H1 (cell line): ENCODE results near the gene ALKBH7. TPM values are rescaled to one million over a fixed set of nuclear protein-coding genes. Genes with fewer than 3 reads are reported as not detected.

Experiments
- CTCF ChIA-PET: fragments of 300-600 bp; sonication (Branson Sonifier 250); formaldehyde crosslinking; loops from one replicate; lab custom pipeline; 2021; ENCODE audit not compliant: partially characterized antibody; lab: Charles Lee
- POLR2A ChIA-PET: fragments of 300-600 bp; sonication (Branson Sonifier 250); formaldehyde crosslinking; loops from one replicate; lab custom pipeline; 2021; ENCODE audit warnings: inconsistent platforms; ENCODE audit not compliant: partially characterized antibody; lab: Charles Lee
- DNase-seq, 2 experiments: peaks; one replicate each; pipeline versions ENCODE4 v3.0.0 to v3.0.0-alpha.2; 2010 to 2022; ENCODE audit warnings: low spot score in 2 of 2, low read depth in 1 of 2, mixed read lengths in 1 of 2
- FAIRE-seq: peaks from 2 replicates; lab custom pipeline; 2011; peaks lifted over from hg19 to GRCh38; lab: Jason Lieb, UNC
- H2AFZ ChIP-seq: 2 replicates; pipeline ENCODE4 v1.8.1; 2012; ENCODE audit warnings: low read length, inconsistent platforms
- H2AK5ac ChIP-seq: 2 replicates; pipeline ENCODE4 v1.6.1; 2013; ENCODE audit warnings: low read depth, low read length
- H2BK120ac ChIP-seq: replicated peaks from 2 replicates; pipeline ENCODE3; 2013; ENCODE audit warnings: low read depth, low read length, inconsistent platforms
- H2BK12ac ChIP-seq: 2 replicates; pipeline ENCODE4 v1.6.1; 2013; ENCODE audit warnings: low read depth, low read length
- H2BK15ac ChIP-seq: 2 replicates; pipeline ENCODE4 v1.6.1; 2013; ENCODE audit warnings: low read length
- H2BK20ac ChIP-seq: 2 replicates; pipeline ENCODE4 v1.6.1; 2013; ENCODE audit warnings: low read length
- H2BK5ac ChIP-seq: 2 replicates; pipeline ENCODE4 v1.6.1; 2013; ENCODE audit warnings: low read depth, low read length
- H3K14ac ChIP-seq: 2 replicates; pipeline ENCODE4 v1.6.1; 2013; ENCODE audit warnings: inconsistent platforms; ENCODE audit not compliant: insufficient read length
- H3K18ac ChIP-seq: 2 replicates; pipeline ENCODE4 v1.6.1; 2013; ENCODE audit warnings: low read length; ENCODE audit errors: extremely low read depth
- H3K23ac ChIP-seq: 2 replicates; pipeline ENCODE4 v1.6.1; 2013; ENCODE audit warnings: inconsistent platforms; ENCODE audit not compliant: insufficient read length
- H3K23me2 ChIP-seq: 2 replicates; pipeline ENCODE4 v1.6.1; 2013; ENCODE audit warnings: low read depth, low read length
- H3K27ac ChIP-seq: 2 replicates; pipeline ENCODE4 v1.6.1; 2011; ENCODE audit warnings: low read depth, low read length, inconsistent platforms
- H3K27me3 ChIP-seq, 4 experiments: replicated peaks in 1 of 4; 1 replicate in 1 of 4; 2 replicates in 3 of 4; pipeline versions ENCODE4 v1.6.1 to v1.8.1; 2011 to 2013; ENCODE audit warnings: low read length in 3 of 4, mild to moderate bottlenecking in 3 of 4, inconsistent platforms in 2 of 4, mixed read lengths in 2 of 4, moderate library complexity in 1 of 4; ENCODE audit not compliant: control insufficient read depth in 3 of 4, insufficient read depth in 3 of 4; ENCODE audit errors: extremely low read depth in 1 of 4
- H3K36me3 ChIP-seq, 4 experiments: 2 replicates each; pipeline versions ENCODE4 v1.6.1 to v1.8.1; 2011 to 2013; ENCODE audit warnings: mild to moderate bottlenecking in 4 of 4, low read length in 3 of 4, moderate library complexity in 2 of 4, control low read depth in 1 of 4, inconsistent platforms in 1 of 4; ENCODE audit not compliant: insufficient read depth in 4 of 4, control insufficient read depth in 2 of 4
- H3K4ac ChIP-seq: replicated peaks from 2 replicates; pipeline ENCODE3; 2013; ENCODE audit warnings: low read length, low read depth, mixed read lengths, inconsistent platforms; ENCODE audit not compliant: insufficient read length
- H3K4me1 ChIP-seq, 4 experiments: replicated peaks in 1 of 4; 1 replicate in 1 of 4; 2 replicates in 3 of 4; pipeline versions ENCODE4 v1.6.1 to v1.8.1; 2011 to 2013; ENCODE audit warnings: low read length in 3 of 4, inconsistent platforms in 2 of 4, mixed read lengths in 1 of 4; ENCODE audit not compliant: insufficient read depth in 4 of 4, control insufficient read depth in 3 of 4
- H3K4me2 ChIP-seq, 2 experiments: 2 replicates each; pipeline versions ENCODE4 v1.6.1 to v1.8.1; 2011 to 2013; ENCODE audit warnings: low read depth in 2 of 2, low read length in 2 of 2, control low read depth in 1 of 2, inconsistent platforms in 1 of 2, mild to moderate bottlenecking in 1 of 2; ENCODE audit not compliant: insufficient read depth in 1 of 2
- H3K4me3 ChIP-seq, 4 experiments: fragments of 200-600, 300-600 bp in 1 of 4; sonication (generic), shearing (Covaris generic), sonication (Bioruptor Twin) in 1 of 4; 2 replicates each; pipeline versions ENCODE4 v1.5.1 to v1.8.1; 2011 to 2016; ENCODE audit warnings: low read length in 4 of 4, low read depth in 3 of 4, control low read depth in 2 of 4, inconsistent platforms in 2 of 4, mild to moderate bottlenecking in 2 of 4, mixed read lengths in 1 of 4, moderate library complexity in 1 of 4; ENCODE audit not compliant: insufficient read depth in 2 of 4; ENCODE audit errors: extremely low read depth in 1 of 4
- H3K56ac ChIP-seq: replicated peaks from 2 replicates; pipeline ENCODE3; 2013; ENCODE audit warnings: low read depth, mild to moderate bottlenecking, mixed read lengths, low read length, inconsistent platforms; ENCODE audit not compliant: insufficient read length
- H3K79me1 ChIP-seq: 2 replicates; pipeline ENCODE4 v1.6.1; 2013; ENCODE audit warnings: low read depth, low read length, control low read depth
- H3K79me2 ChIP-seq, 2 experiments: 2 replicates each; pipeline versions ENCODE4 v1.6.1 to v1.8.1; 2012 to 2013; ENCODE audit warnings: low read length in 2 of 2, mild to moderate bottlenecking in 2 of 2, inconsistent platforms in 1 of 2; ENCODE audit not compliant: insufficient read depth in 2 of 2, control insufficient read depth in 1 of 2
- H3K9ac ChIP-seq, 4 experiments: replicated peaks in 1 of 4; 1 replicate in 1 of 4; 2 replicates in 3 of 4; pipeline versions ENCODE4 v1.6.1 to v1.8.1; 2011 to 2013; ENCODE audit warnings: low read depth in 3 of 4, low read length in 3 of 4, control low read depth in 2 of 4, mild to moderate bottlenecking in 2 of 4, moderate library complexity in 2 of 4, inconsistent platforms in 1 of 4; ENCODE audit errors: extremely low read depth in 1 of 4
- H3K9me3 ChIP-seq, 2 experiments: 2 replicates each; pipeline versions ENCODE4 v1.6.1 to v1.8.1; 2012 to 2013; ENCODE audit warnings: mild to moderate bottlenecking in 2 of 2, moderate library complexity in 2 of 2, control low read depth in 1 of 2, inconsistent platforms in 1 of 2, low read depth in 1 of 2, low read length in 1 of 2, mixed read lengths in 1 of 2; ENCODE audit not compliant: insufficient read depth in 2 of 2
- H4K20me1 ChIP-seq, 2 experiments: replicated peaks in 1 of 2; 2 replicates each; pipeline versions ENCODE3 to v1.8.1; 2011 to 2013; ENCODE audit warnings: inconsistent platforms in 2 of 2, low read length in 2 of 2, mild to moderate bottlenecking in 1 of 2; ENCODE audit not compliant: insufficient read depth in 2 of 2, control insufficient read depth in 1 of 2
- H4K5ac ChIP-seq: 2 replicates; pipeline ENCODE4 v1.6.1; 2013; ENCODE audit warnings: low read length, low read depth, mixed read lengths, inconsistent platforms; ENCODE audit not compliant: insufficient read length
- H4K8ac ChIP-seq: 2 replicates; pipeline ENCODE4 v1.8.0; 2013; ENCODE audit warnings: mild to moderate bottlenecking, moderate library complexity, low read length, inconsistent platforms; ENCODE audit not compliant: insufficient read depth; ENCODE audit errors: extremely low read depth
- H4K91ac ChIP-seq: replicated peaks from 2 replicates; pipeline ENCODE3; 2013; ENCODE audit warnings: low read length, mixed read lengths, inconsistent platforms; ENCODE audit not compliant: insufficient read length
- CHD2 ChIP-seq: IDR thresholded peaks from 2 replicates; pipeline ENCODE4 v1.6.1; 2012; ENCODE audit warnings: low read length, improper control_type of control experiment
- CTCF ChIP-seq, 3 experiments: IDR thresholded peaks; 1 replicate in 2 of 3; 2 replicates in 1 of 3; pipeline versions ENCODE4 v1.5.1 to v1.6.1; 2011; ENCODE audit warnings: low read length in 3 of 3, mild to moderate bottlenecking in 3 of 3, inconsistent platforms in 2 of 3, low read depth in 1 of 3, moderate library complexity in 1 of 3; ENCODE audit not compliant: insufficient read depth in 1 of 3; ENCODE audit errors: control extremely low read depth in 1 of 3
- GABPA ChIP-seq: IDR thresholded peaks from 2 replicates; pipeline ENCODE4 v1.6.1; 2011; ENCODE audit warnings: mild to moderate bottlenecking, low read length, moderate library complexity, borderline replicate concordance; ENCODE audit not compliant: insufficient read depth
- WGBS, 2 experiments: shearing (Covaris generic) in 1 of 2; methylation state at CpG; one replicate each; pipeline versions ENCODE4 v1.1.6 to v1.1.7; 2013 to 2015; ENCODE audit warnings: low lambda C conversion rate in 2 of 2, mixed read lengths in 2 of 2, inconsistent platforms in 1 of 2, low coverage in 1 of 2, missing lambda C conversion rate in 1 of 2; ENCODE audit not compliant: insufficient replicate concordance in 2 of 2, insufficient coverage in 1 of 2, insufficient read length in 1 of 2; ENCODE audit errors: extremely low coverage in 1 of 2, missing lambda C conversion rate in 1 of 2; 5-methylcytosine and 5-hydroxymethylcytosine counted together
- polyA plus RNA-seq, 7 experiments: library from polyadenylated mRNA; depleted of rRNA in 3 of 7; stranded (reverse) in 5 of 7; unstranded in 2 of 7; fragments of >200 nt in 5 of 7; fragments of 200-250 nt in 2 of 7; gene quantifications; 1 replicate in 5 of 7; 2 replicates in 1 of 7; 4 replicates in 1 of 7; pipeline versions ENCODE4 v1.2.1 to v1.2.3, GENCODE V29; 2011 to 2013; ENCODE audit warnings: missing spikeins in 2 of 7, mixed read lengths in 2 of 7
- total RNA-seq: library from RNA; stranded (reverse); fragmentation: NEBNext Ultra II Directional; extraction: Animal tissue kit (Norgen Biotek cat#: 25700); gene quantifications from 2 replicates; pipeline ENCODE4 v1.2.1, GENCODE V29; 2021

ALKBH7 gene
- total and polyA plus RNA-seq, 2 of the 8 experiments (the other 6 are each of a cell fraction or from before 2014, with no cell fraction given): 66.3 to 100 TPM

- no peak overlapping the region for H3K18ac ChIP-seq
- no peak for DNase-seq
- no peaks in the 10 kb centered on the region for H3K79me1 ChIP-seq
- H2BK120ac ChIP-seq: no peak overlapping the region
- H3K36me3 ChIP-seq: peaks cover under 1 to 7% (median 2%) of the 10 kb centered on the region in 4 experiments; a peak in 4 of 8 replicates
- H3K4me3 ChIP-seq: peak overlapping the region; percentile 23 to 52 (median 30); a peak in 6 of 8 replicates
- H4K20me1 ChIP-seq: peaks cover 0 to 6% of the 10 kb centered on the region in 2 experiments
- H3K56ac ChIP-seq: no peak overlapping the region
- H3K27me3 ChIP-seq: no peaks in the 10 kb centered on the region
- no peak overlapping the region for H2BK20ac ChIP-seq
- peak overlapping the region; percentile 22; the same call in 1 of the 2 replicates for H4K8ac ChIP-seq
- peaks cover 0 to 11% (median 7%) of the 10 kb centered on the region in 4 experiments; a peak in 5 of 7 replicates for H3K4me1 ChIP-seq
- peak overlapping the region; percentile 18 for H4K5ac ChIP-seq
- H3K27ac ChIP-seq: peak overlapping the region; percentile 30
- ChIA-PET POLR2A (interaction anchor here (0.8 to 9.9 kb wide), 5 partner anchors 13 to 546 kb away, joined by 3 to 81 read pairs (median 4); partner anchors contain the start of genes CLPP, GTF2F1 and SLC25A23), CTCF (interaction anchor here (0.7 kb wide), 1 partner anchor 174 kb away, joined by 3 read pairs; no protein-coding TSS in a partner anchor)
- peak overlapping the region; percentile 67; the same call in 1 of the 2 replicates for H2BK5ac ChIP-seq
- 0 out of 2 replicates have a peak overlapping the region, but pooled peaks have one; percentile 0 for H2BK15ac ChIP-seq
- no peak for FAIRE-seq
- no peak overlapping the region for H2BK12ac ChIP-seq
- peaks cover 4% of the 10 kb centered on the region; the same call in 1 of the 2 replicates for H3K23me2 ChIP-seq
- H2AFZ ChIP-seq: no peak overlapping the region
- peak; percentile 43; the same call in 1 of the 2 replicates for TF ChIP-seq CHD2
- no peak for TF ChIP-seq CTCF (IDR thresholded peaks at IDR 0.05; ENCODE audit: control extremely low read depth in 1 of 3, insufficient read depth in 1 of 3, low read depth in 1 of 3, low read length in 3 of 3)
- TF ChIP-seq GABPA: no peak; the same call in 1 of the 2 replicates
- H4K91ac ChIP-seq: no peak overlapping the region
- H3K4me2 ChIP-seq: peak overlapping the region; percentile 50 to 74
- no peak overlapping the region for H2AK5ac ChIP-seq
- no peak overlapping the region for H3K23ac ChIP-seq
- no peak overlapping the region for H3K4ac ChIP-seq
- 21% methylated on average over 1 of the region's 5 CpGs; no CpG with 5 or more reads in 1 of the 2 experiments for WGBS, 2 experiments
- H3K14ac ChIP-seq: no peak overlapping the region
- H3K79me2 ChIP-seq: no peaks in the 10 kb centered on the region
- H3K9me3 ChIP-seq: no peaks in the 10 kb centered on the region
- H3K9ac ChIP-seq: no peak overlapping the region; a peak in 1 of 7 replicates
Measured at GRCh38 chr19:6373813-6374108, 1.2 kb downstream of the ALKBH7 start.
